22Rv1 (cell line): ENCODE measurements around the gene ERCC1.

ENCODE experiments used
- H3K27ac ChIP-seq: fragments of 450-650 bp; 2 replicates; pipeline ENCODE4 v1.5.1; 2017
- CTCF ChIP-seq: fragments of 450-650 bp; IDR thresholded peaks from 2 replicates; pipeline ENCODE4 v1.5.1; 2017; ENCODE audit warnings: mild to moderate bottlenecking
- ZFX ChIP-seq: fragments of 450-650 bp; IDR thresholded peaks from 2 replicates; pipeline ENCODE4 v1.6.1; 2017; ENCODE audit warnings: antibody characterized with exemption, borderline replicate concordance

Gene ERCC1

GRCh38 chr19:45395821-45396617, 27.7 kb downstream of the ERCC1 start:
- no peak for TF ChIP-seq CTCF
- TF ChIP-seq ZFX: no peak
- H3K27ac ChIP-seq: no peak overlapping the region

GRCh38 chr19:45391871-45392665, 31.6 kb downstream of the ERCC1 start:
- peak overlapping the region; percentile 18; the same call in 1 of the 2 replicates for H3K27ac ChIP-seq
- no peak for TF ChIP-seq ZFX
- no peak for TF ChIP-seq CTCF

GRCh38 chr19:45391346-45391745, 32.4 kb downstream of the ERCC1 start:
- TF ChIP-seq CTCF (no peak), ZFX (no peak)
- H3K27ac ChIP-seq: peak overlapping the region; percentile 18; the same call in 1 of the 2 replicates

- TF ChIP-seq ZFX (no peak), CTCF (no peak)
- H3K27ac ChIP-seq: no peak overlapping the region
These were observed 38.1 kb downstream of the ERCC1 start for GRCh38 chr19:45385392-45386221.

- no peak overlapping the region for H3K27ac ChIP-seq
- no peak for TF ChIP-seq ZFX
- TF ChIP-seq CTCF: no peak
These were observed 41.3 kb downstream of the ERCC1 start for GRCh38 chr19:45382426-45382825.

- H3K27ac ChIP-seq: no peak overlapping the region
- no peak for TF ChIP-seq ZFX
- no peak for TF ChIP-seq CTCF
These were observed 43.6 kb downstream of the ERCC1 start for GRCh38 chr19:45380107-45380506.
